GM18520 (cell line): ENCODE data around the gene DNAH6.
"Not testable (repeated sequence)": the region's sequence is repeated elsewhere in the genome, so short reads cannot be mapped to it uniquely, and the experiment has no call there.

Experiments
- ATAC-seq: cut with Tn5 transposase; IDR thresholded peaks from one replicate; pipeline ENCODE4 v1.9.1; 2021; ENCODE audit not compliant: unreplicated experiment

Gene DNAH6

DNA sequence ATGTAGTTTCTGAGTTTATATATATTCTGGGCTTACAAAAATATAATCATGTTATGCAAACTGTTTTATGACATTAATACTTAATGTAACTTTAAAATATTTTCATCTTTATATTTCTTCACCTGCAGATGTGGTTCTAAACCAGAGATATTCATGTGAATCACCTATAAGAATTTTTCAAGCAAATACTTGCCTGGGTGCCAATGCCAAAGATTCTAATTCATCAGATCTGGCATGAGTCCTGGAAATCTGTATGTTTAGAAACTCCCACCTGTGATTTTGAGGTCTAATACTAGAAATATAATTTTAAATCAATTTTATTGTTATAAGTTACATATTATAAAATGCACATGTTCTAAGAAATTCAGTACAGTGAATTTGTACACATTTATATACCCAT is 19.9 kb upstream of the DNAH6 start:
- no peak for ATAC-seq

GRCh38 chr2:84497285-84497684 is 19.0 kb upstream of the DNAH6 start:
- ATAC-seq = no peak

GRCh38 chr2:84498150-84498799 is 18.0 kb upstream of the DNAH6 start:
- no peak for ATAC-seq

DNA sequence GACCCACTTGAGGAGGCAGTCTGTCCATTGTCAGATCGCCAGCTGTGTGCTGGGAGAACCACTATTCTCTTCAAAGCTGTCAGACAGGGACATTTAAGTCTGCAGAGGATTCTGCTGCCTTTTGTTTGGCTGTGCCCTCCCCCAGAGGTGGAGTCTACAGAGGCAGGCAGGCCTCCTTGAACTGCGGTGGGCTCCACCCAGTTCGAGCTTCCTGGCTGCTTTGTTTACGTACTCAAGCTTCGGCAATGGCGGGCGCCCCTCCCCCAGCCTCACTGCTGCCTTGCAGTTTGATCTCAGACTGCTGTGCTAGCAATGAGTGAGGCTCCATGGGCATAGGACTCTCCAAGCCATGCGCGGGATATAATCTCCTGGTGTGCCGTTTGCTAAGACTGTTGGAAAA is 5.3 kb upstream of the DNAH6 start:
- ATAC-seq = not testable (repeated sequence)

DNA sequence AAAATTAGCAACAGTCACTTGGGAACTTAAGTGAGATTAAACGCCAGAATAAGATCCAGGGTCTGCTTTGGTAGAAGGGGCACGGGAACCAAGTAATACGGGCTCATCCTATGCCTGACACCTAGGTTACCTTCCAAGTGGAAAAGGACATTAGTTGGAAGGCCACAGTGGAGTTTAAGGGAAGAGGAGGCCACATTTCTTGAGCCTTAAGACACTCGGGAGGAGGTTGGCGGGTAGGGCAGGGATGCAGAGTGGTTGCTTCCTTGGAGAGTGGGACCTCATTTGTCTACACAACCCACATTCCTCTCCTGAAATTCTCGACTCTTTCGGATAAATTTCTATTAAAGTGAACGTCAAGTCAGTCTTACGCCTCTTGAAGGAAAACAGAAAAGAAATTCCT is 510 bp upstream of the DNAH6 start:
- no peak for ATAC-seq

- no peak for ATAC-seq
These were observed 3.1 kb downstream of the DNAH6 start for GRCh38 chr2:84519332-84519957.

- no peak for ATAC-seq
These were observed 10.3 kb downstream of the DNAH6 start for GRCh38 chr2:84526562-84526961.

DNA sequence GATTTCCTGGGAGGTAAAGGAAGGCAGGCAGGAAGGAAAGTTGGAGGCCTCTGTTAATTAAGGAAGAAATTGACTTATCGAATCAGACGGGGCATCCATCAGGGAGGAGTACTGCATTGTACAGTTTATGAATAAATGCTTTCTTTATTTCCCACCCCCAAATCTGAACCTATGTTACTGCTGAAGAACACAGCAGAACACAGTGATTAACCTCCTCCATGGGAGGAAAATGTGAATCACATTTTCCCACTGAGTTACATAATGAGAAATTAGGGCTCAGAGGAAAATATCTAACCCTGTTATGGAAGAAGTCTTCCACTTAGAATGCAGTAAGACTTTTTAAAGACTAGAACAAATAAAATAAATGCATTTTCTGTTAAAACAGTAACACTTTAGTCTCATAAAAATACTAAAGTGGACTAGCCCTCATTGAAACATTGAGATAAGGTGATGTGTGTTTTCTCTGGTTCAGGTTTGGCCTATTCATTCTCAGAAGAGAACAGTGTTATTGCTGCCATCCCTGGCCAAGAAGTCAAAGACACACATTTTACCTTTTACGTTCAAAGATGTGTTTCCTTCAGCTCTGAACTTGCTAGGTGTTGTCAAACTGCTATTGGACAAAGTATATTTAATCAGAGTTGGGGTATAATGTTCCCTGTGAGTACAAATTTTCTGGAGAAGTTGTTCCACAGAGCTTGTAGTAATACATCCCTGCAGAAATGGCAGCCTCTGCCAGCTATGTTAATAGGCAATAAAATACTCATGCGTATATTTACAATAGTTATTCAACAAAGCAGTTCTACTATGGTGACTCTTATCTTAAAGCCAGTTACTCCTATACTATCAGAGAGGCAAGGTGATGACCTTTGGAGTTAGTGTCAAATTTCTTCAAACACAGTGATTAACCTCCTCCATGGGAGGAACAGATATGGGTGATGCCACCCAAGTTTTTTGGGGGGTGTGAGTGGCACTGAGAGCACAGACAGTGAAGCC is 11.1 kb downstream of the DNAH6 start:
- ATAC-seq = no peak

GRCh38 chr2:84532291-84532690 is 16.0 kb downstream of the DNAH6 start:
- no peak for ATAC-seq

- ATAC-seq = no peak
These were observed 17.9 kb downstream of the DNAH6 start for GRCh38 chr2:84534225-84534624.

GRCh38 chr2:84537251-84537650 is 21.0 kb downstream of the DNAH6 start:
- ATAC-seq = no peak

GRCh38 chr2:84539729-84540128 is 23.4 kb downstream of the DNAH6 start:
- no peak for ATAC-seq

DNA sequence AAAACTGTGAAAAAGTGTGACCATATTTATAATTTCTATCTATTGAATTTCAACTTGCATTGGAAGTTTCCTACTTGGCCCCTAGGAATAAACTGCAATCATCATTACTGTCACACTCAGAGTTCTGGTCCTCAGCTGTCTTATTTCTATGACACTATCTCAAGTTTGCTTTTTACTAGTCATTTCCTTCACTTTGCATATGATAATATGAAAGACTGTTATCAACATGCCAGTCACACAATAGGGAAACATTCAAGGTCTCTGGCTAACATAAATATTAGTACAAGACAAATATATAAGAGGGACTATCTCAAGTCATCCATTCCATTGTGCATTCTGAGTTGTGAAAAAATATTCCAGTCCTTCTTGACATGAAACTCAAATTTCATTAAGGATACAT is 28.7 kb downstream of the DNAH6 start:
- no peak for ATAC-seq

DNA sequence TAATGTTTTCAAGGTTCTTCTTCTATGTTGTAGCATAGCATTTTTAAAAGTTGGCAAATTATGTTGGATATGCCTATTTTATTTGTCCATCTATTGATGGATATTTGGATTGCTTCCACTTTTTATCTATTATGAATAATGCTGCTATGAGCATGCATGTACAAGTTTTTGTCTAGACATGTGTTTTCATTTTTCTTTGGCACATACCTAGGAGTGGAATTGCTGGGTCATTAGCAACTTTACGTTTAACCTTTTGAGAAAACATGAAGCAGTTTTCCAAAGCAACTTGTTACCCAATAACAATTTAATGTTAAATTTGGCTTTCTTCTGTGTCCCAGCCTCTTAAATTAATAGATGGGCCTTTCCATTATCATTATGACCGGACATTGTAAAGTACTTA is 30.3 kb downstream of the DNAH6 start:
- ATAC-seq = no peak

GRCh38 chr2:84548303-84548702 is 32.0 kb downstream of the DNAH6 start:
- ATAC-seq = no peak

- ATAC-seq = no peak
These were observed 34.6 kb downstream of the DNAH6 start for GRCh38 chr2:84550916-84551315.

DNA sequence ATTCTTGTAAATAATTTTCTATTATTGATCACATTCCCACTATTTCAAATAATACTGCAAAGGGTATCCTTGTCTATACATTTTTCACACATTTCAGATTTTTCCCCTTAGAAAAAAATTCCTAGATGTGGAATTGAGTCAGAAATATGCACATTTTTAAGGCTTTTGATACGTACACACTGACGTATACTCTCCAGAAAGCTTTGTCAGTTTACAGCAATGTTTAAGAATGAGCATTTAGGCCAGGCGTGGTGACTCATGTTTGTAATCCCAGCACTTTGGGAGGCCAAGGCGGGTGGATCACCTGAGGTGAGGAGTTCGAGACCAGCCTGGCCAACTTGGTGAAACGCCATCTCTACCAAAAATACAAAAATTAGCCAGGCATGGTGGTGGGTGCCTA is 35.2 kb downstream of the DNAH6 start:
- ATAC-seq = not testable (repeated sequence)

- peak; percentile 65 for ATAC-seq
These were observed 39.9 kb downstream of the DNAH6 start for GRCh38 chr2:84556190-84556589.

GRCh38 chr2:84559838-84560237 is 43.5 kb downstream of the DNAH6 start:
- no peak for ATAC-seq

GRCh38 chr2:84579661-84580060 is 63.4 kb downstream of the DNAH6 start:
- no peak for ATAC-seq

GRCh38 chr2:84603911-84604310 is 87.6 kb downstream of the DNAH6 start:
- ATAC-seq = no peak

GRCh38 chr2:84613082-84613481 is 96.8 kb downstream of the DNAH6 start:
- no peak for ATAC-seq
